Uterus (tissue), 2 donors: ENCODE measurements around the gene RAP1A.

Source experiments
- CTCF ChIP-seq, 4 experiments: fragments of 200-600 bp in 2 of 4; fragments of 450-650 bp in 2 of 4; sonication (generic) in 2 of 4; IDR thresholded peaks; one replicate each; pipeline ENCODE4 v1.5.1; 2016 to 2019; ENCODE audit warnings: antibody characterized with exemption in 4 of 4, mild to moderate bottlenecking in 2 of 4, moderate library complexity in 1 of 4
- POLR2A ChIP-seq, 2 donors: fragments of 450-650 bp; IDR thresholded peaks; one replicate each; pipeline ENCODE4 v1.6.1; 2016; ENCODE audit warnings: antibody characterized with exemption in 2 of 2, mild to moderate bottlenecking in 1 of 2, moderate library complexity in 1 of 2

DNA sequence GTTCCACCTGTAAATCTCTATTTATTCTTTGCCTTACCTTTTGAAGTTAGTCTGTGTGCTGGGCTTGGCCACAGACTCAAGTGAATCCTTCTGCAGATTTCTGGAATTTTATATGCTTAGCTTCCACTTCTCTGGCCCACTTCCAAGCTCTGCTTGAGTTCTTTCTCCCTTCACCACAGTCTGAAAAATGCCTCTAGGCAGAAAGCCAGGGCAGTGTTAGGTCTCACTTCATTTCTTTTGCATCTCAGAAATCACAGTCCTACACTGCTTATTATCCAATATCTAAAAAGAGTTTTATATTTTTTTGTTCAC lies 70.7 kb downstream of the RAP1A start:
- TF ChIP-seq CTCF (IDR thresholded peaks at IDR 0.05) (no peak), POLR2A (IDR thresholded peaks at IDR 0.05) (no peak)
